AG04449 (cell line): ENCODE measurements around the gene CHCHD5.
A peak's percentile ranks its signal among the peaks of the same experiment; 100 is the strongest.

Experiments used
- CTCF ChIA-PET: fragments of 350-600 bp; formaldehyde crosslinking; extraction: SDS; loops from one replicate; lab custom pipeline; 2021; ENCODE audit warnings: antibody characterized with exemption; lab: Yijun Ruan, JAX
- POLR2A ChIA-PET: fragments of 400-600, 350-600 bp; formaldehyde crosslinking; extraction: SDS; loops from one replicate; lab custom pipeline; 2020; ENCODE audit warnings: antibody characterized with exemption, inconsistent platforms; lab: Yijun Ruan, JAX
- DNase-seq: peaks from one replicate; pipeline ENCODE4 v3.0.0-alpha.2; 2010; ENCODE audit warnings: low read depth, low spot score
- H3K4me3 ChIP-seq: 2 replicates; pipeline ENCODE4 v1.5.1; 2011; ENCODE audit warnings: low read depth, mild to moderate bottlenecking, control low read depth, low read length
- TF ChIP-seq, protein P1 (sequence below): IDR thresholded peaks from one replicate; pipeline ENCODE4 v1.5.1; 2011; ENCODE audit warnings: mild to moderate bottlenecking, moderate library complexity, low read length, control low read depth, inconsistent platforms; ENCODE audit not compliant: insufficient read depth; ENCODE audit errors: missing control alignments

The CHCHD5 gene

GRCh38 chr2:112584891-112585250, 462 bp downstream of the CHCHD5 start:
- ChIA-PET POLR2A (interaction anchor here (0.9 kb wide), 1 partner anchor 142 kb away, joined by 3 read pairs; no protein-coding TSS in a partner anchor), CTCF (interaction anchor here (0.9 to 8.1 kb wide), 11 partner anchors 9 to 357 kb away, joined by 3 to 116 read pairs (median 4); no protein-coding TSS in a partner anchor)
- no peak for DNase-seq
- peak overlapping the region; percentile 89 for H3K4me3 ChIP-seq
- TF ChIP-seq, protein P1, sequence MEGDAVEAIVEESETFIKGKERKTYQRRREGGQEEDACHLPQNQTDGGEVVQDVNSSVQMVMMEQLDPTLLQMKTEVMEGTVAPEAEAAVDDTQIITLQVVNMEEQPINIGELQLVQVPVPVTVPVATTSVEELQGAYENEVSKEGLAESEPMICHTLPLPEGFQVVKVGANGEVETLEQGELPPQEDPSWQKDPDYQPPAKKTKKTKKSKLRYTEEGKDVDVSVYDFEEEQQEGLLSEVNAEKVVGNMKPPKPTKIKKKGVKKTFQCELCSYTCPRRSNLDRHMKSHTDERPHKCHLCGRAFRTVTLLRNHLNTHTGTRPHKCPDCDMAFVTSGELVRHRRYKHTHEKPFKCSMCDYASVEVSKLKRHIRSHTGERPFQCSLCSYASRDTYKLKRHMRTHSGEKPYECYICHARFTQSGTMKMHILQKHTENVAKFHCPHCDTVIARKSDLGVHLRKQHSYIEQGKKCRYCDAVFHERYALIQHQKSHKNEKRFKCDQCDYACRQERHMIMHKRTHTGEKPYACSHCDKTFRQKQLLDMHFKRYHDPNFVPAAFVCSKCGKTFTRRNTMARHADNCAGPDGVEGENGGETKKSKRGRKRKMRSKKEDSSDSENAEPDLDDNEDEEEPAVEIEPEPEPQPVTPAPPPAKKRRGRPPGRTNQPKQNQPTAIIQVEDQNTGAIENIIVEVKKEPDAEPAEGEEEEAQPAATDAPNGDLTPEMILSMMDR: no peak

GRCh38 chr2:112585400-112585799, 991 bp downstream of the CHCHD5 start:
- CTCF ChIA-PET: interaction anchor here (0.9 to 8.1 kb wide), 10 partner anchors 9 to 356 kb away, joined by 3 to 116 read pairs (median 4); no protein-coding TSS in a partner anchor
- TF ChIP-seq, protein P1: no peak
- POLR2A ChIA-PET: interaction anchor here (0.9 kb wide), 1 partner anchor 142 kb away, joined by 3 read pairs; no protein-coding TSS in a partner anchor
- H3K4me3 ChIP-seq: peak overlapping the region; percentile 89
- no peak for DNase-seq

- TF ChIP-seq, protein P1: no peak
- CTCF ChIA-PET: interaction anchor here (1.5 to 8.1 kb wide), 4 partner anchors 8 to 142 kb away, joined by 4 to 116 read pairs (median 56); no protein-coding TSS in a partner anchor
- no peak overlapping the region for H3K4me3 ChIP-seq
- no peak for DNase-seq
- POLR2A ChIA-PET: no interaction called here
Measured at GRCh38 chr2:112585873-112586464, 1.6 kb downstream of the CHCHD5 start.

DNA sequence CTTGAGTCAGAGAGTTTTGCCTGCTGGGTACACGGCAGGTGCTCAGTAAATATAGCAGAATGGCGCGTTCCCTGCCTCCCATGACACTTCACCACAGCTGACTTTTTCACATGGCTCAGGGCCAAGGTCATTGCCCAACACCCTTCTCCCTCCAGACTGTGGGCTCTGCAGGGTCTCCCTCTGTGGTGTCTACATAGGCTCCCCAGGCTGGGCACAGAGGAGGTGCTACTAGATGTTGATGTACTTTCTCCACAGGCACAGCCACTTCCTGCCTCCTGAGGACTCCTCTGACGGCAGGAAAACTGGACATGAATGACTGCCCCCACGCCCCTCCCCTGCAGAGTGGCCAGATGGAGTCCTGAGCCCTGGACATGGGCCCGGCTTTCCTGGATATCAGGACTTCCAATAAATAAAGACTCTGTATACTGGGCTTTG, 4.2 kb downstream of the CHCHD5 start:
- TF ChIP-seq, protein P1: no peak
- ChIA-PET CTCF (interaction anchor here (7.4 to 8.1 kb wide), 2 partner anchors 14 to 139 kb away, joined by 101 to 116 read pairs; no protein-coding TSS in a partner anchor), POLR2A (no interaction called here)
- no peak for DNase-seq
- H3K4me3 ChIP-seq: no peak overlapping the region

- no peak overlapping the region for H3K4me3 ChIP-seq
- TF ChIP-seq, protein P1: no peak
- CTCF ChIA-PET: interaction anchor here (0.8 to 18.8 kb wide), 4 partner anchors 9 to 136 kb away, joined by 3 to 410 read pairs (median 12); partner anchors contain the start of genes NT5DC4 and SLC20A1
- POLR2A ChIA-PET: no interaction called here
- no peak for DNase-seq
Measured at GRCh38 chr2:112591413-112591812, 7.0 kb downstream of the CHCHD5 start.

GRCh38 chr2:112593736-112594135, 9.3 kb downstream of the CHCHD5 start:
- ChIA-PET POLR2A (no interaction called here), CTCF (interaction anchor here (1.2 to 18.8 kb wide), 3 partner anchors 9 to 133 kb away, joined by 3 to 410 read pairs (median 10); partner anchors contain the start of genes CHCHD5 and NT5DC4)
- TF ChIP-seq, protein P1: no peak
- H3K4me3 ChIP-seq: no peak overlapping the region
- no peak for DNase-seq
